ENCODE measurements around the gene ST3GAL3. TPM values are rescaled to one million over a fixed set of nuclear protein-coding genes. Genes with fewer than 3 reads are reported as not detected.

The ST3GAL3 gene
- total RNA-seq, 1 donor from 2014 or later = 24.4 TPM

- no peak overlapping the region for H3K27ac Mint-ChIP-seq
These were observed 254.4 kb downstream of the ST3GAL3 start for GRCh38 chr1:43961692-43962091.

DNA sequence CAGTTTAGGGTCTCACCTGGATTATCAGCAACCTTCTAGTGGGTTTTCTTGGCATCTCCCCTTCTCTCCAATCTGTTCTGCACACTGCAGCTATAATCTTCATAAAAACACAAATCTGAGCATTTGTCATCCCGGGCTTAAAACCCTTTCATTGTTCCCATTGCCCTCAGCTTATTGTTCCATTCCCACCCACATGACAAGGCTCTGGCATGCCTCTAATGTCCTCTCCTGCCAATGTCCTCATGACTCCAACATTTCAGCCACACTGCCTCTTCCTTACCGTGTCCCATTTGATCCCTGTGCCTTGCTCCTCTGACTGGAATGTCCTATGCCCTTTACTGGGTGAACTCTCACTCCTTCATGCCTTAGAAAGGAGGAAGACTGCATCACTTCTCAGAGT lies 255.0 kb downstream of the ST3GAL3 start:
- H3K27me3 Mint-ChIP-seq = no peaks in the 10 kb centered on the region
- H3K36me3 Mint-ChIP-seq = peaks cover 6% of the 10 kb centered on the region
- no peaks in the 10 kb centered on the region for H3K4me1 Mint-ChIP-seq (ENCODE audit: unreplicated experiment)
- DNase-seq (ENCODE audit: extremely low spot score, unreplicated experiment) = no peak
- no peaks in the 10 kb centered on the region for H3K9me3 Mint-ChIP-seq
- no peak for TF ChIP-seq CTCF (conservative IDR thresholded peaks at IDR 0.05)
- H3K27ac Mint-ChIP-seq = no peak overlapping the region
- H3K4me3 Mint-ChIP-seq = no peak overlapping the region

More at GRCh38 chr1:43961692-43962091, 254.4 kb downstream of the ST3GAL3 start:
- no peak overlapping the region for H3K4me3 Mint-ChIP-seq
- H3K9me3 Mint-ChIP-seq = no peaks in the 10 kb centered on the region
- H3K4me1 Mint-ChIP-seq (ENCODE audit: unreplicated experiment) = no peaks in the 10 kb centered on the region
- peaks cover 6% of the 10 kb centered on the region for H3K36me3 Mint-ChIP-seq
- no peak for DNase-seq (ENCODE audit: extremely low spot score, unreplicated experiment)
- no peaks in the 10 kb centered on the region for H3K27me3 Mint-ChIP-seq
- no peak for TF ChIP-seq CTCF (conservative IDR thresholded peaks at IDR 0.05)

- H3K9me3 Mint-ChIP-seq = no peaks in the 10 kb centered on the region
- H3K4me1 Mint-ChIP-seq (ENCODE audit: unreplicated experiment) = no peaks in the 10 kb centered on the region
- peaks cover 6% of the 10 kb centered on the region for H3K36me3 Mint-ChIP-seq
- H3K4me3 Mint-ChIP-seq = no peak overlapping the region
- H3K27me3 Mint-ChIP-seq = no peaks in the 10 kb centered on the region
- no peak for TF ChIP-seq CTCF (conservative IDR thresholded peaks at IDR 0.05)
- DNase-seq (ENCODE audit: extremely low spot score, unreplicated experiment) = no peak
- H3K27ac Mint-ChIP-seq = no peak overlapping the region
These were observed 255.7 kb downstream of the ST3GAL3 start for GRCh38 chr1:43963006-43963405.

- no peak for DNase-seq (ENCODE audit: extremely low spot score, unreplicated experiment)
- Mint-ChIP-seq H3K4me3 (no peak overlapping the region), H3K27me3 (no peaks in the 10 kb centered on the region), H3K9me3 (no peaks in the 10 kb centered on the region), H3K4me1 (ENCODE audit: unreplicated experiment) (no peaks in the 10 kb centered on the region), H3K27ac (no peak overlapping the region), H3K36me3 (peaks cover 5% of the 10 kb centered on the region)
- TF ChIP-seq CTCF (conservative IDR thresholded peaks at IDR 0.05) = no peak
These were observed 256.6 kb downstream of the ST3GAL3 start for GRCh38 chr1:43963890-43964289.

DNA sequence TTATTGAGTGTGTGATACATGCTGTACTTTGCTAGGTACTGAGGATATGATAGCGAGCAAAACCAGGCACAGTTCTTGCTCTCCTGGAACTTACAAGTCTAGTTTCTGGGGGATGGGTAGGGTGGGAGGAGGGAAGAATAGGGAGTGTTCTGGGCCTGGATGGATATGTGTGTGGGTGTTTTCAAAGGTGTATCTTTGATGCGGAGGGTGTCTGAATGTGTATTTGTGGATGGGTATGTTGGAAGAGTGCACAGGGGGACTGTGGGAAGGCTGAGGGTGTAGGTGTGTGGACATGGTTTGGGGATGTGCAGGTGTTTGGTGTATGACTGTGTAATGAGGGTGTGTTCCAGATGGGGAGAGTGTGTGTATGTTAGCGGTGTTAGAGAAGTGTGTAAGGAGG lies 258.0 kb downstream of the ST3GAL3 start:
- H3K9me3 Mint-ChIP-seq = no peaks in the 10 kb centered on the region

More for the DNA sequence above, 258.0 kb downstream of the ST3GAL3 start:
- Mint-ChIP-seq H3K4me1 (ENCODE audit: unreplicated experiment) (peaks cover 9% of the 10 kb centered on the region), H3K27me3 (no peaks in the 10 kb centered on the region), H3K36me3 (peaks cover 3% of the 10 kb centered on the region), H3K4me3 (no peak overlapping the region), H3K27ac (no peak overlapping the region)
- no peak for DNase-seq (ENCODE audit: extremely low spot score, unreplicated experiment)
- no peak for TF ChIP-seq CTCF (conservative IDR thresholded peaks at IDR 0.05)
